HG02798 (cell line): ENCODE results near the gene CSE1L.
"Not testable (repeated sequence)": the region's sequence is repeated elsewhere in the genome, so short reads cannot be mapped to it uniquely, and the experiment has no call there.

Source experiments
- ATAC-seq: cut with Tn5 transposase; IDR thresholded peaks from one replicate; pipeline ENCODE4 v1.9.1; 2021; ENCODE audit warnings: mild to moderate bottlenecking; ENCODE audit not compliant: unreplicated experiment, poor library complexity

Gene CSE1L

DNA sequence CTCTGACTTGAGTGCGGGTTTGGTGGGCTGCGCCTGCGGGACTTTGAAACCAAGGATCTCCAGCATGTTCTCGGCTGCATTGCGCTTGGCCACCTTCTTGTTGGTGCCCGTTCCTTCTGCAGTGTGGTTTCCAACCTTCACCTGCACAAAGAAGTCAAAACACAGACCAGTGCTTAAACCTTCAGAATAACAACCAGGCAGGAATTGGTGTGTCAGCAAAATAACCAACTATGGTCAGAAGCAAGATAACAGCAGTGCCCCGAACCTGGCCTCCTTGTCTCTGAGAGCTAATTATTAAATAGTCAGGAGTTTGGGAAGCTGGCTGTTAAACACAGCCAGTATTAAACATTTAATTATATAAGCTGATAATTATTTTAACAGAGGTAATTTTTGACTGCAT, 73.9 kb downstream of the CSE1L start:
- ATAC-seq, result no peak

DNA sequence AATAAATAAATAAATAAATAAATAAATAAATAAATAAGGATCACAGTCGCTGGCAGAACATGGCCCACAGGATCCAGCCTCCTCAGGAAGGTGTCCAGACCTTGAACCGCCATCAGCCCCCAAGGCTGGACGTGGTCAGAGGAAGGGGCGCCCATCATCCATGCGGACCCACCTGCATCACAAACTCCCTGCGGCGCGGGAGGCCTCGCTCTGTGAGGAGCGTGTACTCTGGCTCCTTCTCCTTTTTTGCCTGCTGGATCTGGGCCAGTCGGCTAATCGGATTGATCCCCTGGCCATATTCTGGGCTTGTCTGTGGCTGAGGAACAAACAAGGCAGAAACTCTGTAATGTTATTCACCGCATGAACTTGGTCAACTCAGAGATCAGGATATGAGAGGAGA, 76.8 kb downstream of the CSE1L start:
- ATAC-seq, result no peak

DNA sequence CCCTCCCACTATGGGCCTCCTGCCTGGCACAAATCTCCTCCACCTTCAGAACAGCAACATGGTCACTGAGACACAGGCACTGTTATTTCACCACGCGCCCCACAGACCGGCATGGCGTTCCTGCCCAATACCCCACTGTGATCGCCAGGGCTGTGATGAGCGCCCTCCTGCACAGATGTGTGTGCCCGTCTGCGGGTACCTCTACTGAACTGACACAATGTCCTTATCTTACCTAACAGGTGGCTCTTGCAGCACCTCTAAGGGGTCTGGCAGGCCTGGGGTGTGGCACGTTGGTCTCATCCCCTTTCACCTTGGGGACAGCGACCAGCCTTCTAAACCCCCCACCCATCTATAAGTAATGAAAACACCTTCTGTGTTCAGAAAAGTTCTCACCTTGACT, 77.9 kb downstream of the CSE1L start:
- ATAC-seq, result no peak

DNA sequence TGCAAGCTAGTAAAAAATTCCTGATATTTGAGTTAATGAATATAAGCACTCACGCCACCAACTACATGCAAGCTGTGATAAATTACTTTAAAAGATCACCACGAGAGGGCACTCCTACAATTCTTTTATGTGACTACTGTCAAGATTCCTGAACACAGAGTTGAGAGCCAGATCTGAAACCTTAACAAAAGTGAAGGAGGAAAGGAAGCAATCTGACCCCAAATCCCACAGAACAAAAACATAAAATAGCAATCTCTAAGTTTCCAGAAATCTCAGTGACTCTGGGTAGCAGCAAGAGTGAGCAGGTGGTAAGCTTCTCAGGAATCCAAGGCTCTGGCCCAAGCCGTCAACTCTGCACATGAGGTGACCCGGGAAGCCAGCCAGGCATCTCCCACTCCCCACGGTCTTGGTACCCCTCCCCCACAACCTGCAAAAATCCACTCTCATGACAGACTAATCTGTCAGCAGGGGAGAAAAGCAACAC, 86.9 kb downstream of the CSE1L start:
- no peak for ATAC-seq

DNA sequence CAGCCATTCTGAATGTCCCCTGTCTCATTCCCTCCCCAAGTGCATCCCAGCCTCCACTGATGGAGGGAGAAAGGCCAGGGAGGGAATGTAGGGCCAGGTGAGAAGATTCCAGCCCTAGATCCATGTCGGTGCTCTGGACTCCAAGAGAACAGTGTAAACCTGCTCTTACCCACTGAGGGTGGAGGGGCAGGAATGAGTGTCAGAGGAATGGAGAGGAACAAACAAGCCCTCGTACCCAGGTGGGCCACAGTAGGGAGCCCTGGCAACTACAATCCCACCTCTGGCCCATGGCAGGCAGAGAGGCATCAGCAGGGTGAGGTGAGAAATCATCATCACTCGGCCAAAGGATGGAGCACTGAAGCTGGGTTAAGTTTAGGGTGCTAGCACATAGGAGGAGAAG, 87.5 kb downstream of the CSE1L start:
- no peak for ATAC-seq

DNA sequence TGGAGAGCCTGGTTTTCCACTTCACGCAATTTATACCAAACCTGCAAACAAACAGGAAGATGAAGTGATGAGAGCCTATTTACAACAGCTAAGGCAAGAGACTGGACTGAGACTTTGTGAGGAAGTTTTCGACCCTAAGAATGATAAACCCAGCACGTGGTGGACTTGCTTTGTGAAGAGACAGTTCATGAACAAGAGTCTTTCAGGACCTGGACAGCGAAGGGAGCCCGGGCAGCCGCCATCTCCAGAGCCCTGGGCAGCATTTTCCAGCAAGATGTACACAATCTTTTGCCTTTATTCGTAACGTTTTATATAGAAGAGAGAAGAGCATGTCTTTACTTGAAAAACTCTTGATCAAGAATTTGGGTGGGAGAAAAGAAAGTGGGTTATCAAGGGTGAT, 88.7 kb downstream of the CSE1L start:
- not testable (repeated sequence) for ATAC-seq

DNA sequence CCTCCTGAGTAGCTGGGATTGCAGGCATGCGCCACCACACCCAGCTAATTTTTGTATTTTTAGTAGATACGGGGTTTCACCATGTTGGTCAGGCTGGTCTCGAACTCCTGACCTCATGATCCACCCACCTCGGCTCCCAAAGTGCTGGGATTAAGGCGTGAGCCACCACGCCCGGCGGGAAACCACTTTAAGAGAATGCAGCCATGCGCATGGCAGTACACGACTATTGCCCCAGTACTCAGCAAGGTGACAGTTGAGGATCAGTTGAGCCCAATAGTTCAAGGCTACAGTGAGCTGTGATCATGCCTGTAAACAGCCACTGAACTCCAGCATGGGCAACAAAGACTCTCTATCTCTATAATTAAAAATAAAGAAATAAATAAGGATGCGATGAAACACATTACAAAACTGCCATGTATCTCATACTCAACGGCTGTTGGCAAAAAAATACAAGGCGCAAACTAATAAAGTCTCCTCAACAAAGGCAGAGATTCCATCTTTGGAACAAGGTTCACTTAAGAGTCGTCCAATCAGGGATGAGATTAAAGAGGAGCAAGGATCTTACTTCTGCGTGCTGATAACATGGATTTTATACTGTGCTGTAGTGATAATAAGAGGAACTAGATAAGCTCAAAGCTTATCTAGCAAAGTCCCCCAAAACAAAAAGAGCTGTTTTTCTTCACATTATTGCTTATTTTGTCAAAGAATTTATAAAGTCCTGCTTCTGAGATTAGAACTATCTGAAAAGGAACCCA, 90.9 kb downstream of the CSE1L start:
- ATAC-seq, result no peak

DNA sequence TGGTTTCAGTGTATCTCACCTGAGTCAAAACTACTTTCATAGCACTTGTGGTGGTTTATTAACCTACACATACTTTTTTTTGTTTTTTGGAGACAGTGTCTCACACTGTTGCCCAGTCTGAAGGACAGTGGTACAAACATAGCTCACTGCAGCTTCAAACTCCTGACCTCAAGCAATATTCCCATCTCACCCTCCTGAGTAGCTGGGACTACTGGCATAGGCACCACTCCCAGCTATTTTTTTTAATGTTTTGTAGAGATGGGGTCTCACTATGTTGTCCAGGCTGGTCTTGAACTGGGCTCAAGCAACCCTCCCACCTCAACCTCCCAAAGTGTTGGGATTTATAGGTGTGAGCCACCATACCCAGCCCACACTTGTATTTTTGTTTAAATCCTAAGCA, 92.3 kb downstream of the CSE1L start:
- no peak for ATAC-seq

DNA sequence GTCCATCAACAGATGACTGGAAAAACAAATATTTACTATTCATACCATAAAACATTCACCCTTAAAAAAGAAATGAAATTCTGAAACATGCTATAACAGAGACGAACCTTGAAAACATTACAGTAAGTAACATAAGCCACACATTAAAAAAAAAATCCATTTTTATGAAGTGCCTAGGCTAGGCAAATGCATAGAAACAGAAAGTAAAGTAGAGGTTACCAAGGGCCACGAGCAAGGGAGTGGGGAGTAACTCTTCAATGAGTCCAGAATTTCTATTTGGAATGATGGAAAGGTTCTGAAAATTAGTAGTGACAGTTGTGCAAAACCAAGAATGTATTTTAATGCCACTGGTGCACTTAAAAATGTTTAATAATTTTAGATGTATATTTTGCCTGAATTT, 94.3 kb downstream of the CSE1L start:
- no peak for ATAC-seq

DNA sequence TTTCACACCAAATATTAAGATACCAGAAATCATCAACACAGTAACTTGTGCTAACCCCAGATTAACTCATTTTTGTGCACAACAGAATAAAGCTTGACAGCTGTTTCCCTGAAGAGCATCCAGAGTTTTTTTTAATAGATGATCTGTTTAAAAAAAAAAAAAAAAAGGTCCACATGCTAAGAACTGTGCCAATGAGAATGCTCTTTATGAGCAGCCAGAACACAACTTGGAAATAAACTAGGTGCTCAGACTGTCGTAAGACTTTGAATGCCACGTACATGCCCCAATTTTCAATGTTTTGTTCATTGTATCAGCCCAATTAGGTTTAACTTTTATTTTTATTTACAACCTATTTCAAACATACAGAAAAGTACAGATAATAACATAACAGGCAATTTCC, 94.7 kb downstream of the CSE1L start:
- ATAC-seq, result no peak
